SK-N-SH (cell line): ENCODE measurements around the gene CXCR3.

ENCODE experiments used
- CTCF ChIP-seq: fragments of 200-600 bp; sonication (generic); IDR thresholded peaks from 2 replicates; pipeline ENCODE4 v1.6.1; 2017; ENCODE audit warnings: antibody characterized with exemption, mild to moderate bottlenecking, moderate library complexity
- ELF1 ChIP-seq: IDR thresholded peaks from 2 replicates; pipeline ENCODE4 v1.4.0; 2012
- FOXM1 ChIP-seq: IDR thresholded peaks from 2 replicates; pipeline ENCODE4 v1.4.0; 2012; ENCODE audit warnings: low read depth, mild to moderate bottlenecking
- JUND ChIP-seq: IDR thresholded peaks from 2 replicates; pipeline ENCODE4 v1.4.0; 2012
- MAX ChIP-seq: IDR thresholded peaks from 2 replicates; pipeline ENCODE4 v1.4.0; 2012; ENCODE audit warnings: low read depth
- MXI1 ChIP-seq: IDR thresholded peaks from 2 replicates; pipeline ENCODE4 v1.6.1; 2012; ENCODE audit warnings: mild to moderate bottlenecking, low read depth, low read length, improper control_type of control experiment
- POLR2AphosphoS5 ChIP-seq: IDR thresholded peaks from 2 replicates; pipeline ENCODE4 v1.6.1; 2012; ENCODE audit warnings: low read depth, low read length
- RAD21 ChIP-seq: IDR thresholded peaks from 2 replicates; pipeline ENCODE4 v1.6.1; 2012; ENCODE audit warnings: mild to moderate bottlenecking, low read length
- REST ChIP-seq: IDR thresholded peaks from 2 replicates; pipeline ENCODE4 v1.6.1; 2012; ENCODE audit warnings: mild to moderate bottlenecking, low read depth, low read length, moderate library complexity
- RFX5 ChIP-seq: IDR thresholded peaks from 2 replicates; pipeline ENCODE4 v1.6.1; 2012; ENCODE audit warnings: mild to moderate bottlenecking, improper control_type of control experiment, low read length
- TEAD4 ChIP-seq: IDR thresholded peaks from 2 replicates; pipeline ENCODE4 v1.4.0; 2012; ENCODE audit warnings: mild to moderate bottlenecking, borderline replicate concordance; ENCODE audit not compliant: insufficient read depth

- TF ChIP-seq MAX (no peak), CTCF (no peak), RAD21 (no peak), MXI1 (no peak), RFX5 (no peak), JUND (no peak), POLR2AphosphoS5 (no peak), REST (no peak), ELF1 (no peak), TEAD4 (no peak), FOXM1 (no peak)
These were observed 14.7 kb downstream of the CXCR3 start for GRCh38 chrX:71603618-71604017.
